Thyroid gland (tissue), 4 donors: ENCODE measurements around the gene EGLN2. TPM values are rescaled to one million over a fixed set of nuclear protein-coding genes. Genes with fewer than 3 reads are reported as not detected.
"Not testable (repeated sequence)": the region's sequence is repeated elsewhere in the genome, so short reads cannot be mapped to it uniquely, and the experiment has no call there.

Experiments
- DNase-seq, 2 donors: peaks; one replicate each; pipeline ENCODE4 v3.0.0-alpha.2; 2019
- H3K27ac ChIP-seq, 3 donors: fragments of 200-600 bp; sonication (generic); 1 replicate in 2 of 3; 2 replicates in 1 of 3; pipeline ENCODE4 v1.5.1; 2016 to 2019; ENCODE audit warnings: mild to moderate bottlenecking in 1 of 3, moderate library complexity in 1 of 3
- H3K27me3 ChIP-seq: fragments of 200-600 bp; sonication (generic); one replicate; pipeline ENCODE4 v1.5.1; 2019
- H3K36me3 ChIP-seq, 2 donors: fragments of 200-600 bp; sonication (generic); one replicate each; pipeline ENCODE4 v1.5.1; 2016 to 2019
- H3K4me1 ChIP-seq, 2 donors: fragments of 200-600 bp; sonication (generic); one replicate each; pipeline ENCODE4 v1.5.1; 2017 to 2019
- H3K4me3 ChIP-seq, 3 donors: fragments of 200-600 bp; sonication (generic); replicated peaks in 1 of 3; 1 replicate in 2 of 3; 2 replicates in 1 of 3; pipeline ENCODE4 v1.5.1; 2016; ENCODE audit warnings: mild to moderate bottlenecking in 1 of 3
- H3K9me3 ChIP-seq: fragments of 200-600 bp; sonication (generic); one replicate; pipeline ENCODE4 v1.5.1; 2017
- POLR2A ChIP-seq, 2 donors: fragments of 450-650 bp; IDR thresholded peaks; one replicate each; pipeline ENCODE4 v1.6.1; 2017; ENCODE audit warnings: antibody characterized with exemption in 2 of 2, mild to moderate bottlenecking in 2 of 2, moderate library complexity in 1 of 2
- WGBS, 2 donors: methylation state at CpG; one replicate each; pipeline ENCODE4 v1.1.5; 2017; 5-methylcytosine and 5-hydroxymethylcytosine counted together
- intact Hi-C: fragments of 100-400 bp; cut with DNase I; formaldehyde crosslinking; loops from one replicate; pipeline ENCODE4 v1.15.1; 2023
- total RNA-seq, 4 donors: library from RNA; depleted of rRNA; stranded (reverse); fragments of >200 nt; gene quantifications; one replicate each; pipeline ENCODE4 v1.2.3, GENCODE V29; 2016
- TF ChIP-seq, protein P1 (sequence below), 6 experiments: fragments of 200-600 bp in 3 of 6; fragments of 450-650 bp in 3 of 6; sonication (generic) in 3 of 6; IDR thresholded peaks; one replicate each; pipeline ENCODE4 v1.5.1; 2016 to 2019; ENCODE audit warnings: antibody characterized with exemption in 6 of 6, mild to moderate bottlenecking in 2 of 6, inconsistent platforms in 1 of 6, moderate library complexity in 1 of 6

EGLN2 gene
- total RNA-seq, 4 donors from 2014 or later, result 94.2 to 120 (median 105) TPM

DNA sequence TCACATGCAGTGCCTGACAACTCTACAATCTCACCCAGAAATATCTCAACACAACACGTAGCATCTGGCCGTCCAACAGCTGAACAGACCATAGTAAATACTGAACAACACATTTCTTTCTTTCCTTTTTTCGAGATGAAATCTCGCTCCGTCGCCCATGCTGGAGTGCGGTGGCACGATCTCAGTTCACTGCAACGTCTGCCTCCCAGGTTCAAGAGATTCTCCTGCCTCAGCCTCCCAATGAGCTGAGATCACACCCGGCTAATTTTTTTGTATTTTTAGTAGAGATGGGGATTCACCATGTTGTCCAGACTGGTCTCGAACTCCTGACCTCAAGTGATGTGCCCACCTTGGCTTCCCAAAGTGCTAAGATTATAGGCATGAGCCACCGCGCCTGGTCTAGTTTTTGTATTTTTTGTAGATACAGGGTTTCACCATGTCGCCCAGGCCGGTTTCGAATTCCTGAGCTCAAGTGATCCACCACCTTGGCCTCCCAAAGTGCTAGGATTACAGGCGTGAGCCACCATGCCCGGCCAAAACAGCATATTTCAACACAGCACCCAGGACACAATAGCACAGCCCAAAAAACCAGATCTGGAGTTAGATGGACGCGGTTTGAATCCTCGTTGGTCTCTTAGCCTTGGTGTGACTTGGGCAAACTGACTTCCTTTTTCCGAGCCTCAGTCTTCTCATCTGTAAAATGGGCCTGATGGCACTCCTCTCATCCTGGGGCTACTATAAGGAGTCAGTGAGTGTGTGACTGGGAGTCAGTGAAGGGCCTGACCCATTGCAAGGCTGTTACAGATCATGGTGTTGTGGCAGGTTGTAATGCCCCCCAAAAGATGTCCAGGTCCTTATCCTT lies 28.6 kb downstream of the EGLN2 start:
- Histone ChIP-seq H3K9me3 (no peaks in the 10 kb centered on the region), H3K4me1 (no peaks in the 10 kb centered on the region), H3K27me3 (no peaks in the 10 kb centered on the region), H3K36me3 (peaks cover 2 to 6% of the 10 kb centered on the region in 2 donors), H3K4me3 (no peak overlapping the region), H3K27ac (no peak overlapping the region)
- WGBS, 2 donors, result 94 to 97% methylated on average over 22 of the region's 22 CpGs
- TF ChIP-seq, protein P1, sequence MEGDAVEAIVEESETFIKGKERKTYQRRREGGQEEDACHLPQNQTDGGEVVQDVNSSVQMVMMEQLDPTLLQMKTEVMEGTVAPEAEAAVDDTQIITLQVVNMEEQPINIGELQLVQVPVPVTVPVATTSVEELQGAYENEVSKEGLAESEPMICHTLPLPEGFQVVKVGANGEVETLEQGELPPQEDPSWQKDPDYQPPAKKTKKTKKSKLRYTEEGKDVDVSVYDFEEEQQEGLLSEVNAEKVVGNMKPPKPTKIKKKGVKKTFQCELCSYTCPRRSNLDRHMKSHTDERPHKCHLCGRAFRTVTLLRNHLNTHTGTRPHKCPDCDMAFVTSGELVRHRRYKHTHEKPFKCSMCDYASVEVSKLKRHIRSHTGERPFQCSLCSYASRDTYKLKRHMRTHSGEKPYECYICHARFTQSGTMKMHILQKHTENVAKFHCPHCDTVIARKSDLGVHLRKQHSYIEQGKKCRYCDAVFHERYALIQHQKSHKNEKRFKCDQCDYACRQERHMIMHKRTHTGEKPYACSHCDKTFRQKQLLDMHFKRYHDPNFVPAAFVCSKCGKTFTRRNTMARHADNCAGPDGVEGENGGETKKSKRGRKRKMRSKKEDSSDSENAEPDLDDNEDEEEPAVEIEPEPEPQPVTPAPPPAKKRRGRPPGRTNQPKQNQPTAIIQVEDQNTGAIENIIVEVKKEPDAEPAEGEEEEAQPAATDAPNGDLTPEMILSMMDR (IDR thresholded peaks at IDR 0.05), result no peak
- no peak for TF ChIP-seq POLR2A (IDR thresholded peaks at IDR 0.05)
- no peak for DNase-seq
- intact Hi-C loops, result no loop called here

DNA sequence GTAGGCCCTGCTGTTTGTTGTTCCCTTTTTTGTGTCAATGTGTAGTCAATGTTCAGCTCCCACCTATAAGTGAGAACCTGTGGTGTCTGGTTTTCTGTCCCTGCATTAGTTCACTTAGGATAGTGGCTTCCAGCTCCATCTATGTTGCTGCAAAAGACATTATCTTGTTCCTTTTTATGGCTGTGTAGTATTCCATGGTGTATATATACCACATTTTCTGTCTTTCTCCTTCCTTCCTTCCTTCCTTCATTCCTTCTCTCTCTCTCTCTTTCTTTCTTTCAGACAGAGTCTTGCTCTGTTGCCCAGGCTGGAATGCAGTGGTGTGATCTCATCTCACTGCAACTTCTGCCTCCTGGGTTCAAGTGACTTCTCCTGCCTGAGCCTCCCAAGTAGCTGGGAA lies 30.2 kb downstream of the EGLN2 start:
- Histone ChIP-seq H3K9me3 (no peaks in the 10 kb centered on the region), H3K27me3 (no peaks in the 10 kb centered on the region), H3K4me3 (no peak overlapping the region), H3K4me1 (no peaks in the 10 kb centered on the region), H3K36me3 (peaks cover 2 to 6% of the 10 kb centered on the region in 2 donors), H3K27ac (no peak overlapping the region)
- TF ChIP-seq POLR2A (IDR thresholded peaks at IDR 0.05), result no peak
- TF ChIP-seq, protein P1 (IDR thresholded peaks at IDR 0.05), result no peak
- no peak for DNase-seq
- intact Hi-C loops, result no loop called here

DNA sequence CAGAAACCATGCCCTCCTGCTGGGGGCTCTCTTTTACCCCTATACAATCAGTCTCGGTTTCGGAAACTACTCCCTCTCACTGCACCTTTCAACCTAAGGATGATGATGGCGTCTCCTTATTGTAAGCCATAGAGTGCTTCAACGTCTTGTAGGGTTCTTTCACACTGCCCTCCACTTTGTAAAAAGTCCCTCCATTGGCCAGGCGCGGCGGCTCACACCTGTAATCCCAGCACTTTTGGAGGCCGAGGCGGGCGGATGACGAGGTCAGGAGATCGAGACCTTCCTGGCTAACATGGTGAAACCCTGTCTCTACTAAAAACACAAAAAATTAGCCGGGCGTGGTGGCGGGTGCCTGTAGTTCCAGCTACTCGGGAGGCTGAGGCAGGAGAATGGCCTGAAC lies 31.8 kb downstream of the EGLN2 start:
- H3K4me3 ChIP-seq, intact Hi-C loops: not testable (repeated sequence)

DNA sequence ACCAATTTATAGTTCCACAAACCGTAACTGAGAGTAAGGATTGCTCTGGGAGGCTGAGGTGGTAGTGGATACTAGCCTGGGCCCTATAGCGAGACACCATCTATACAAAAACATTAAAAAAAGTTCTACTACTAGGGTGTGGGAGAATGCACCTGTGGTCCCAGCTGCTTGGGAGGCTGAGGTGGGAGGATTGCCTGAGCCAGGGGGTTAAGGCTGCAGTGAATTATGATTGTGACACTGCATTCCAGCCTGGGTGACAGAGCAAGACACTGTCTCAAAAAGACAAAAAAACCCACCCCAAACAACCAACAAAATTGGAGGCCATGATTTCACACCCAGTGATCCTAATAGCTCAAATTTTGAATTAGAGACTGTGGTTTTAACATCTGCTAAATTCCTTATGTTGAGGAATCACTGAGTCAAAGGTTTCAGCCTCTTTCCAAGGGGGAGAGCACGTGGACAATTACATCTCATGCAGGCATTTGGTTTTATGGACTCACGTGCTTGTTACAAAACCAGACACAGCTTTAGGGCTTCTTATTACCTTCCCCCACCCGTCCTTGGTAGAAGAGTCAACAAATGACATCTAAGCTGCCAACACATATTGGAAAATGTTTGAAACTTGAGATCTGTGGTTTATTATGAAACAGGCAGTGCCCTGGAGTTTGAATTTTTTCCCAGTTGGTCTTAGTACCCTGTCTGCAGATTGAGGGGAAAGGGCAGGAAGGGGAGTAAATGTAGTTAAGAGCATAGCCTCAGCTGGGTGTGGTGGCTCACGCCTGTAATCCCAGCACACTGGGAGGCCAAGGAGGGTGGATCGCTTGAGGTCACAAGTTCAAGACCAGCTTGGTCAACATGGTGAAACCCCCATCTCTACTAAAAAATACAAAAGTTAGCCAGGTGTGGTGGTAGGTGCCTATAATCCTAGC lies 32.8 kb downstream of the EGLN2 start:
- H3K9me3 ChIP-seq, result no peaks in the 10 kb centered on the region
- 81 to 83% methylated on average over 7 of the region's 7 CpGs for WGBS, 2 donors
- H3K4me3 ChIP-seq, result no peak overlapping the region
- peaks cover 2 to 6% of the 10 kb centered on the region in 2 donors for H3K36me3 ChIP-seq
- intact Hi-C loops, result no loop called here
- no peak for TF ChIP-seq POLR2A (IDR thresholded peaks at IDR 0.05)
- TF ChIP-seq, protein P1 (IDR thresholded peaks at IDR 0.05), result no peak
- no peaks in the 10 kb centered on the region for H3K27me3 ChIP-seq
- DNase-seq, result no peak
- no peaks in the 10 kb centered on the region for H3K4me1 ChIP-seq
- no peak overlapping the region for H3K27ac ChIP-seq

More for the DNA sequence above, 31.8 kb downstream of the EGLN2 start:
- H3K27ac ChIP-seq, H3K36me3 ChIP-seq, H3K4me1 ChIP-seq, H3K27me3 ChIP-seq, H3K9me3 ChIP-seq, DNase-seq: not testable (repeated sequence)
- WGBS, 2 donors, result 96 to 97% methylated on average over 16 of the region's 16 CpGs

DNA sequence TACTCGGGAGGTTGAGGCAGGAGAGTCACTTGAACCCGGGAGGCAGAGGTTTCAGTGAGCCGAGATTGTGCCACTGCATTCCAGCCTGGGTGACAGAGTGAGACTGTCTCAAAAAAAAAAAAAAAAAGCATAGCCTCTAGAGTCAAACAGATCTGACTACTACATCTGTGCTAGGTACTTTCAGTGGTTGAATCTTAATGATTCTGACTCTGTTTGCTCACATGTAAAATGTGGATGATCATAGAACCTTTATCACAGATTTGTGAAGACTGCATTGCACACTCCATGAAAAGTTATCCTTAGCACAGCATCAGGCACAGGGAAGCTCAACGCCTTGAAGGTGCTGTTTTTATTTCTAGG lies 33.4 kb downstream of the EGLN2 start:
- H3K4me3 ChIP-seq, H3K9me3 ChIP-seq, H3K36me3 ChIP-seq, H3K4me1 ChIP-seq, DNase-seq, H3K27ac ChIP-seq, intact Hi-C loops, H3K27me3 ChIP-seq: not testable (repeated sequence)
- 60 to 85% methylated on average over 4 of the region's 4 CpGs for WGBS, 2 donors

DNA sequence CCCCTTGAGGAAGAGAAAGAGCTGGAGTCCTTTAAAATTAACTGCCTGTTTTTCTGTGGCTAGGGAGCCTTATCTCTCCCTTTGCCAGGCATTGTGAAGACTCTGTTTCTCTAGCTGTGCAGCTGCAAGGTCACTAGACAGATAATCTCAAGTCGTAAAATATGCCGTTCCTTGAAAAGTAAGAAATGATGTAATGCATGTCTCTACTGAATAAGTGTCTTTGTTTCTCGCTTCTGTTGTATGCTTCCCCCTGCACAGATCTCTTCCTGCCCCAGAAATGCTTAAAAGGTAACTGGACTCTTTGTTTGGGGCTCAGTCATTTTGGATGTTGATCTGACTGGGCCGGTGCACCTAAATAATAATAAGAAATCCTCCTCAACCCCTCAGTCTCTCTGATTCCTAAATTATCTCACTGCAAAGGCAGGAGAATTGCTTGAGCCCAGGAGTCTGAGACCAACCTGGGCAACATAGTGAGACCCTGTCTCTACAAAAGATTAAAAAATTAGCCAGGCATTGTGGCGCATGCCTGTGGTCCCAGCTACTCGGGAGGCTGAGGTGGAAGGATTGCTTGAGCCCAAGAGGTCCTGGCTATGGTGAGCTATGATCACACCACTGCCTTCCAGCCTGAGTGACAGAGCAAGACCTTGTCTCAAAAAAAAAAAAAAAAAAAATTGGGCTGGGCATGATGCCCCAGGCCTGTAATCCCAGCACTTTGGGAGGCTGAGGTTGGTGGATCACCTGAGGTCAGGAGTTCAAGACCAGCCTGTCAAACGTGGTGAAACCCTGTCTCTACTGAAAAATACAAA lies 34.9 kb downstream of the EGLN2 start:
- H3K4me3 ChIP-seq, H3K27me3 ChIP-seq, H3K27ac ChIP-seq, H3K36me3 ChIP-seq, H3K9me3 ChIP-seq, H3K4me1 ChIP-seq, DNase-seq, intact Hi-C loops: not testable (repeated sequence)
- 72 to 74% methylated on average over 7 of the region's 7 CpGs for WGBS, 2 donors
